Stomach (tissue), 9 donors: ENCODE data around the gene DHRS1. TPM values are rescaled to one million over a fixed set of nuclear protein-coding genes. Genes with fewer than 3 reads are reported as not detected.
A peak's percentile ranks its signal among the peaks of the same experiment; 100 is the strongest.

ENCODE experiments used
- DNase-seq, 2 donors: peaks; one replicate each; pipeline versions ENCODE4 v3.0.0 to v3.0.0-alpha.2; 2013 to 2019
- H3K27ac ChIP-seq, 5 donors: fragments of 200-600 bp in 4 of 5; sonication (generic) in 4 of 5; one replicate each; pipeline ENCODE4 v1.5.1; 2013 to 2019; ENCODE audit warnings: mild to moderate bottlenecking in 1 of 5, moderate library complexity in 1 of 5
- H3K27me3 ChIP-seq, 3 donors: fragments of 200-600 bp; sonication (generic); one replicate each; pipeline ENCODE4 v1.5.1; 2017 to 2019; ENCODE audit warnings: mixed run types in 1 of 3
- H3K36me3 ChIP-seq, 4 donors: fragments of 200-600 bp; sonication (generic); 1 replicate in 3 of 4; 2 replicates in 1 of 4; pipeline ENCODE4 v1.5.1; 2016 to 2019
- H3K4me1 ChIP-seq, 4 donors: fragments of 200-600 bp; sonication (generic); one replicate each; pipeline ENCODE4 v1.5.1; 2016 to 2019
- H3K4me3 ChIP-seq, 4 donors: fragments of 200-600 bp; sonication (generic) in 3 of 4; one replicate each; pipeline ENCODE4 v1.5.1; 2016 to 2019; ENCODE audit warnings: mild to moderate bottlenecking in 1 of 4
- H3K9me3 ChIP-seq, 4 donors: fragments of 200-600 bp; sonication (generic); one replicate each; pipeline ENCODE4 v1.5.1; 2016 to 2019
- CTCF ChIP-seq, 7 experiments: fragments of 450-650 bp in 4 of 7; fragments of 200-600 bp in 3 of 7; sonication (generic) in 3 of 7; IDR thresholded peaks; one replicate each; pipeline ENCODE4 v1.5.1; 2016 to 2019; ENCODE audit warnings: antibody characterized with exemption in 7 of 7, control low read depth in 2 of 7, mild to moderate bottlenecking in 1 of 7
- EP300 ChIP-seq: sonication (generic); formaldehyde crosslinking; IDR thresholded peaks from one replicate; pipeline ENCODE4 v1.6.1; 2017; ENCODE audit warnings: antibody characterized with exemption
- POLR2A ChIP-seq, 4 donors: fragments of 450-650 bp; IDR thresholded peaks; one replicate each; pipeline ENCODE4 v1.6.1; 2016; ENCODE audit warnings: antibody characterized with exemption in 4 of 4, control low read depth in 2 of 4, mild to moderate bottlenecking in 1 of 4, moderate library complexity in 1 of 4
- POLR2AphosphoS5 ChIP-seq, 3 donors: sonication (generic); formaldehyde crosslinking; IDR thresholded peaks; one replicate each; pipeline ENCODE4 v1.6.1; 2016; ENCODE audit warnings: antibody characterized with exemption in 3 of 3
- WGBS, 5 donors: extraction: QIAGEN DNeasy Blood & Tissue Kit in 3 of 5; methylation state at CpG; one replicate each; pipeline versions ENCODE4 v1.1.5 to v1.1.7; 2013 to 2018; 5-methylcytosine and 5-hydroxymethylcytosine counted together
- intact Hi-C: fragments of 100-400 bp; cut with DNase I; formaldehyde crosslinking; loops from one replicate; pipeline ENCODE4 v1.15.1; 2023; ENCODE audit warnings: low total_unique reads
- polyA plus RNA-seq, 3 donors: library from polyadenylated mRNA; stranded (reverse); fragments of 200-250 nt; gene quantifications; one replicate each; pipeline ENCODE4 v1.2.3, GENCODE V29; 2013
- total RNA-seq, 5 donors: library from RNA; depleted of rRNA; stranded (reverse); fragments of >200 nt; gene quantifications; one replicate each; pipeline versions ENCODE4 v1.1.0 to v1.2.3, GENCODE V29; 2014 to 2016
- donor health status: healthy with polysubstance abuse.
- donor health status: Bipolar disorder and iron deficiency.
- donor health status: healthy.

DHRS1 gene
- total and polyA plus RNA-seq, 8 donors = 5.3 to 71.9 (median 25.1) TPM

- H3K27ac ChIP-seq = peak overlapping the region; percentile 63 to 98 (median 84)
Observed at GRCh38 chr14:24274101-24274543, 25.5 kb downstream of the DHRS1 start.

GRCh38 chr14:24273422-24273998, 26.1 kb downstream of the DHRS1 start:
- intact Hi-C loops = no loop called here
- peak overlapping the region; percentile 63 to 98 (median 84) for H3K27ac ChIP-seq
- no peak for TF ChIP-seq POLR2A (IDR thresholded peaks at IDR 0.05)
- TF ChIP-seq EP300 = no peak
- no peak for TF ChIP-seq POLR2AphosphoS5 (IDR thresholded peaks at IDR 0.05)
- no peak for TF ChIP-seq CTCF (IDR thresholded peaks at IDR 0.05)
- H3K4me3 ChIP-seq = no peak overlapping the region
- peaks cover 9 to 75% (median 26%) of the 10 kb centered on the region in 4 donors for H3K4me1 ChIP-seq
- WGBS, 5 donors = 44 to 68% (median 66%) methylated on average over 3 of the region's 3 CpGs
- no peaks in the 10 kb centered on the region for H3K27me3 ChIP-seq
- no peak for DNase-seq
- H3K9me3 ChIP-seq = no peaks in the 10 kb centered on the region
- H3K36me3 ChIP-seq = peaks cover 5 to 16% (median 15%) of the 10 kb centered on the region in 4 donors

More at GRCh38 chr14:24274101-24274543, 25.5 kb downstream of the DHRS1 start:
- peak; percentile 63 to 66 for DNase-seq
- intact Hi-C loops = no loop called here
- H3K27me3 ChIP-seq = no peaks in the 10 kb centered on the region
- peak in 2 of 3 donors; percentile 33 to 80 for TF ChIP-seq POLR2AphosphoS5 (IDR thresholded peaks at IDR 0.05)
- TF ChIP-seq CTCF (IDR thresholded peaks at IDR 0.05) = no peak
- TF ChIP-seq POLR2A (IDR thresholded peaks at IDR 0.05) = no peak
- H3K4me1 ChIP-seq = peaks cover 9 to 81% (median 26%) of the 10 kb centered on the region in 4 donors
- peaks cover 0 to 10% (median 9%) of the 10 kb centered on the region in 4 donors for H3K36me3 ChIP-seq
- H3K4me3 ChIP-seq = no peak overlapping the region
- no peaks in the 10 kb centered on the region for H3K9me3 ChIP-seq
- 20 to 50% (median 31%) methylated on average over 3 of the region's 3 CpGs for WGBS, 5 donors

GRCh38 chr14:24272467-24272866, 27.1 kb downstream of the DHRS1 start:
- H3K4me3 ChIP-seq = no peak overlapping the region
- TF ChIP-seq EP300 = no peak
- TF ChIP-seq CTCF (IDR thresholded peaks at IDR 0.05) = no peak
- no peak for TF ChIP-seq POLR2A (IDR thresholded peaks at IDR 0.05)
- no peak for TF ChIP-seq POLR2AphosphoS5 (IDR thresholded peaks at IDR 0.05)
- peak overlapping the region in 3 of 5 donors; percentile 84 to 98 (median 94) for H3K27ac ChIP-seq
- H3K27me3 ChIP-seq = no peaks in the 10 kb centered on the region
- no peaks in the 10 kb centered on the region for H3K9me3 ChIP-seq
- DNase-seq = no peak
- peaks cover 16 to 27% (median 26%) of the 10 kb centered on the region in 4 donors for H3K36me3 ChIP-seq
- 80 to 95% (median 84%) methylated on average over 2 of the region's 2 CpGs for WGBS, 5 donors
- intact Hi-C loops = no loop called here
- H3K4me1 ChIP-seq = peaks cover 9 to 66% (median 26%) of the 10 kb centered on the region in 4 donors

GRCh38 chr14:24271834-24272263, 27.7 kb downstream of the DHRS1 start:
- H3K36me3 ChIP-seq = peaks cover 22 to 33% (median 32%) of the 10 kb centered on the region in 4 donors
- WGBS, 5 donors = 7 to 12% (median 11%) methylated on average over 3 of the region's 3 CpGs
- H3K27ac ChIP-seq = peak overlapping the region; percentile 91 to 99 (median 98)
- H3K27me3 ChIP-seq = no peaks in the 10 kb centered on the region
- H3K4me1 ChIP-seq = peaks cover 9 to 60% (median 26%) of the 10 kb centered on the region in 4 donors
- peak overlapping the region; percentile 60 to 99 (median 77) for H3K4me3 ChIP-seq
- intact Hi-C loops = no loop called here
- DNase-seq = no peak
- H3K9me3 ChIP-seq = no peaks in the 10 kb centered on the region
- TF ChIP-seq CTCF (IDR thresholded peaks at IDR 0.05) (no peak), POLR2A (IDR thresholded peaks at IDR 0.05) (no peak), EP300 (no peak), POLR2AphosphoS5 (IDR thresholded peaks at IDR 0.05) (no peak)
